ENCODE results near the gene SERPINI2.

The SERPINI2 gene

GRCh38 chr3:167487556-167487955, 13.7 kb upstream of the SERPINI2 start:
- Histone ChIP-seq H3K9me3 (ENCODE audit: control insufficient read depth, insufficient read depth, low read length) (no peaks in the 10 kb centered on the region), H3K79me2 (ENCODE audit: control insufficient read depth, low read length) (no peaks in the 10 kb centered on the region), H3K27me3 (ENCODE audit: control insufficient read depth, low read length) (no peaks in the 10 kb centered on the region), H3K4me3 (ENCODE audit: low read length) (no peak overlapping the region), H4K20me1 (ENCODE audit: control insufficient read depth, insufficient read depth, low read depth, low read length) (no peaks in the 10 kb centered on the region), H3K4me2 (ENCODE audit: low read length) (no peak overlapping the region), H3F3A (ENCODE audit: control insufficient read depth, insufficient read depth) (no peaks in the 10 kb centered on the region), H3K36me3 (ENCODE audit: control insufficient read depth, low read length) (no peaks in the 10 kb centered on the region), H3K9me2 (replicated peaks; ENCODE audit: control insufficient read depth, low read length) (no peaks in the 10 kb centered on the region), H3K27ac (ENCODE audit: low read depth, low read length) (no peak overlapping the region), H3K4me1 (ENCODE audit: control insufficient read depth, low read length) (peaks cover 25% of the 10 kb centered on the region)
- TF ChIP-seq CTCF (IDR thresholded peaks at IDR 0.05; ENCODE audit: low read depth, low read length, poor library complexity, severe bottlenecking) (no peak), EZH2phosphoT487 (IDR thresholded peaks at IDR 0.05; ENCODE audit: borderline replicate concordance, low read length) (no peak)

- Histone ChIP-seq H3K9me3 (ENCODE audit: control insufficient read depth, insufficient read depth, low read length) (no peaks in the 10 kb centered on the region), H3K4me2 (ENCODE audit: low read length) (no peak overlapping the region), H3K27ac (ENCODE audit: low read depth, low read length) (no peak overlapping the region), H3K9me2 (replicated peaks; ENCODE audit: control insufficient read depth, low read length) (no peaks in the 10 kb centered on the region), H3F3A (ENCODE audit: control insufficient read depth, insufficient read depth) (no peaks in the 10 kb centered on the region), H4K20me1 (ENCODE audit: control insufficient read depth, insufficient read depth, low read depth, low read length) (no peaks in the 10 kb centered on the region), H3K79me2 (ENCODE audit: control insufficient read depth, low read length) (no peaks in the 10 kb centered on the region), H3K4me3 (ENCODE audit: low read length) (no peak overlapping the region), H3K36me3 (ENCODE audit: control insufficient read depth, low read length) (no peaks in the 10 kb centered on the region), H3K4me1 (ENCODE audit: control insufficient read depth, low read length) (peaks cover 3% of the 10 kb centered on the region), H3K27me3 (ENCODE audit: control insufficient read depth, low read length) (no peaks in the 10 kb centered on the region)
- TF ChIP-seq CTCF (IDR thresholded peaks at IDR 0.05; ENCODE audit: low read depth, low read length, poor library complexity, severe bottlenecking) (no peak), EZH2phosphoT487 (IDR thresholded peaks at IDR 0.05; ENCODE audit: borderline replicate concordance, low read length) (no peak)
Observed at GRCh38 chr3:167484551-167484950, 10.7 kb upstream of the SERPINI2 start.

GRCh38 chr3:167483708-167484475, 10.1 kb upstream of the SERPINI2 start:
- no peak overlapping the region for H3K4me2 ChIP-seq (ENCODE audit: low read length)
- no peaks in the 10 kb centered on the region for H3K4me1 ChIP-seq (ENCODE audit: control insufficient read depth, low read length)
- H3K79me2 ChIP-seq (ENCODE audit: control insufficient read depth, low read length), result no peaks in the 10 kb centered on the region
- no peak overlapping the region for H3K27ac ChIP-seq (ENCODE audit: low read depth, low read length)
- no peaks in the 10 kb centered on the region for H3K9me3 ChIP-seq (ENCODE audit: control insufficient read depth, insufficient read depth, low read length)
- no peak overlapping the region for H3K4me3 ChIP-seq (ENCODE audit: low read length)
- no peaks in the 10 kb centered on the region for H3K27me3 ChIP-seq (ENCODE audit: control insufficient read depth, low read length)
- H4K20me1 ChIP-seq (ENCODE audit: control insufficient read depth, insufficient read depth, low read depth, low read length), result no peaks in the 10 kb centered on the region
- TF ChIP-seq EZH2phosphoT487 (IDR thresholded peaks at IDR 0.05; ENCODE audit: borderline replicate concordance, low read length) (no peak), CTCF (IDR thresholded peaks at IDR 0.05; ENCODE audit: low read depth, low read length, poor library complexity, severe bottlenecking) (no peak)
- H3F3A ChIP-seq (ENCODE audit: control insufficient read depth, insufficient read depth), result no peaks in the 10 kb centered on the region
- H3K36me3 ChIP-seq (ENCODE audit: control insufficient read depth, low read length), result no peaks in the 10 kb centered on the region
- no peaks in the 10 kb centered on the region for H3K9me2 ChIP-seq (replicated peaks; ENCODE audit: control insufficient read depth, low read length)

All from DOHH2 (cell line).